Measurements from ENCODE around the gene POLR3C. TPM values are rescaled to one million over a fixed set of nuclear protein-coding genes. Genes with fewer than 3 reads are reported as not detected.
"Not testable (repeated sequence)": the region's sequence is repeated elsewhere in the genome, so short reads cannot be mapped to it uniquely, and the experiment has no call there.

POLR3C gene
- total RNA-seq, 1 donor from 2014 or later = 30.7 TPM

GRCh38 chr1:145782272-145783099, 41.5 kb upstream of the POLR3C start:
- no peaks in the 10 kb centered on the region for H3K9me3 Mint-ChIP-seq (ENCODE audit: low read depth)
- TF ChIP-seq CTCF (IDR thresholded peaks at IDR 0.05) = no peak
- DNase-seq (ENCODE audit: low spot score) = no peak
- peaks cover 2% of the 10 kb centered on the region for H3K36me3 Mint-ChIP-seq (ENCODE audit: low read depth)
- no peaks in the 10 kb centered on the region for H3K27me3 Mint-ChIP-seq (ENCODE audit: low read depth)
- H3K4me3 Mint-ChIP-seq (ENCODE audit: unreplicated experiment) = no peak overlapping the region
- H3K4me1 Mint-ChIP-seq (ENCODE audit: low read depth) = peaks cover 61% of the 10 kb centered on the region
- peak overlapping the region; percentile 81 for H3K27ac Mint-ChIP-seq (ENCODE audit: unreplicated experiment)

GRCh38 chr1:145784409-145784808, 39.6 kb upstream of the POLR3C start:
- no peaks in the 10 kb centered on the region for H3K9me3 Mint-ChIP-seq (ENCODE audit: low read depth)
- H3K4me1 Mint-ChIP-seq (ENCODE audit: low read depth) = peaks cover 50% of the 10 kb centered on the region
- H3K27me3 Mint-ChIP-seq (ENCODE audit: low read depth) = no peaks in the 10 kb centered on the region
- peak overlapping the region; percentile 49 for H3K27ac Mint-ChIP-seq (ENCODE audit: unreplicated experiment)
- TF ChIP-seq CTCF (IDR thresholded peaks at IDR 0.05) = no peak
- no peak for DNase-seq (ENCODE audit: low spot score)
- peaks cover 2% of the 10 kb centered on the region for H3K36me3 Mint-ChIP-seq (ENCODE audit: low read depth)
- H3K4me3 Mint-ChIP-seq (ENCODE audit: unreplicated experiment) = no peak overlapping the region

GRCh38 chr1:145785547-145785946, 38.5 kb upstream of the POLR3C start:
- Mint-ChIP-seq H3K9me3 (ENCODE audit: low read depth) (no peaks in the 10 kb centered on the region), H3K27me3 (ENCODE audit: low read depth) (no peaks in the 10 kb centered on the region), H3K27ac (ENCODE audit: unreplicated experiment) (no peak overlapping the region), H3K4me1 (ENCODE audit: low read depth) (peaks cover 50% of the 10 kb centered on the region), H3K4me3 (ENCODE audit: unreplicated experiment) (no peak overlapping the region), H3K36me3 (ENCODE audit: low read depth) (peaks cover 2% of the 10 kb centered on the region)
- no peak for TF ChIP-seq CTCF (IDR thresholded peaks at IDR 0.05)
- no peak for DNase-seq (ENCODE audit: low spot score)

- Mint-ChIP-seq H3K27me3 (ENCODE audit: low read depth) (no peaks in the 10 kb centered on the region), H3K36me3 (ENCODE audit: low read depth) (peaks cover 2% of the 10 kb centered on the region), H3K9me3 (ENCODE audit: low read depth) (no peaks in the 10 kb centered on the region), H3K27ac (ENCODE audit: unreplicated experiment) (no peak overlapping the region), H3K4me3 (ENCODE audit: unreplicated experiment) (no peak overlapping the region), H3K4me1 (ENCODE audit: low read depth) (peaks cover 45% of the 10 kb centered on the region)
- DNase-seq (ENCODE audit: low spot score) = no peak
- TF ChIP-seq CTCF (IDR thresholded peaks at IDR 0.05) = no peak
These were observed 37.7 kb upstream of the POLR3C start for GRCh38 chr1:145786271-145786670.

GRCh38 chr1:145788580-145788979, 35.4 kb upstream of the POLR3C start:
- TF ChIP-seq CTCF (IDR thresholded peaks at IDR 0.05) = no peak
- Mint-ChIP-seq H3K27me3 (ENCODE audit: low read depth) (no peaks in the 10 kb centered on the region), H3K27ac (ENCODE audit: unreplicated experiment) (no peak overlapping the region), H3K4me3 (ENCODE audit: unreplicated experiment) (no peak overlapping the region), H3K36me3 (ENCODE audit: low read depth) (peaks cover 10% of the 10 kb centered on the region), H3K4me1 (ENCODE audit: low read depth) (peaks cover 25% of the 10 kb centered on the region), H3K9me3 (ENCODE audit: low read depth) (no peaks in the 10 kb centered on the region)
- no peak for DNase-seq (ENCODE audit: low spot score)

GRCh38 chr1:145791860-145792259, 32.1 kb upstream of the POLR3C start:
- not testable (repeated sequence) for DNase-seq (ENCODE audit: low spot score); H3K9me3 Mint-ChIP-seq (ENCODE audit: low read depth); H3K27ac Mint-ChIP-seq (ENCODE audit: unreplicated experiment); H3K27me3 Mint-ChIP-seq (ENCODE audit: low read depth); H3K4me1 Mint-ChIP-seq (ENCODE audit: low read depth); H3K4me3 Mint-ChIP-seq (ENCODE audit: unreplicated experiment)
- H3K36me3 Mint-ChIP-seq (ENCODE audit: low read depth) = peaks cover 18% of the 10 kb centered on the region
